GM18507 (cell line): ENCODE measurements around the gene TKT.
A peak's percentile ranks its signal among the peaks of the same experiment; 100 is the strongest.

Source experiments
- DNase-seq: peaks from one replicate; pipeline ENCODE4 v3.0.0; 2011; ENCODE audit warnings: low read depth; ENCODE audit not compliant: insufficient read length; ENCODE audit errors: extremely low spot score
- FAIRE-seq: peaks from 2 replicates; lab custom pipeline; 2011; peaks lifted over from hg19 to GRCh38; lab: Jason Lieb, UNC

The TKT gene

GRCh38 chr3:53227993-53228885, 27.6 kb downstream of the TKT start:
- no peak for FAIRE-seq
- DNase-seq: no peak

GRCh38 chr3:53226841-53227407, 28.9 kb downstream of the TKT start:
- DNase-seq (no peak), FAIRE-seq (no peak)

GRCh38 chr3:53226142-53226840, 29.5 kb downstream of the TKT start:
- FAIRE-seq (no peak), DNase-seq (no peak)

GRCh38 chr3:53225651-53226050, 30.2 kb downstream of the TKT start:
- FAIRE-seq: no peak

GRCh38 chr3:53225181-53225580, 30.6 kb downstream of the TKT start:
- FAIRE-seq (no peak), DNase-seq (no peak)

More at GRCh38 chr3:53225651-53226050, 30.2 kb downstream of the TKT start:
- no peak for DNase-seq

- FAIRE-seq (no peak), DNase-seq (no peak)
Observed at GRCh38 chr3:53224536-53224935, 31.3 kb downstream of the TKT start.

GRCh38 chr3:53224026-53224425, 31.8 kb downstream of the TKT start:
- FAIRE-seq: no peak
- no peak for DNase-seq

- FAIRE-seq (no peak), DNase-seq (no peak)
Observed at GRCh38 chr3:53223541-53223966, 32.3 kb downstream of the TKT start.

- DNase-seq (no peak), FAIRE-seq (no peak)
Observed at GRCh38 chr3:53223025-53223424, 32.8 kb downstream of the TKT start.

- FAIRE-seq: no peak
- DNase-seq: no peak
Observed at GRCh38 chr3:53222183-53222901, 33.5 kb downstream of the TKT start.

GRCh38 chr3:53221827-53222182, 34.0 kb downstream of the TKT start:
- DNase-seq (no peak), FAIRE-seq (no peak)

- FAIRE-seq (no peak), DNase-seq (no peak)
Observed at GRCh38 chr3:53221345-53221744, 34.5 kb downstream of the TKT start.

- FAIRE-seq: peak; percentile 91
- DNase-seq: peak; percentile 70
Observed at GRCh38 chr3:53219895-53220483, 35.8 kb downstream of the TKT start.

GRCh38 chr3:53218131-53218530, 37.7 kb downstream of the TKT start:
- FAIRE-seq (peak; percentile 84), DNase-seq (no peak)

GRCh38 chr3:53217175-53217574, 38.6 kb downstream of the TKT start:
- FAIRE-seq (no peak), DNase-seq (no peak)

GRCh38 chr3:53216723-53217122, 39.1 kb downstream of the TKT start:
- FAIRE-seq (no peak), DNase-seq (no peak)

- no peak for FAIRE-seq
- no peak for DNase-seq
Observed at GRCh38 chr3:53215816-53216215, 40.0 kb downstream of the TKT start.

GRCh38 chr3:53213276-53213675, 42.5 kb downstream of the TKT start:
- FAIRE-seq (no peak), DNase-seq (no peak)
